HepG2 (cell line): ENCODE data around the gene ATP2A3. TPM values are rescaled to one million over a fixed set of nuclear protein-coding genes. Genes with fewer than 3 reads are reported as not detected.

ENCODE experiments used
- ATAD3A ChIP-seq: sonication (generic); formaldehyde crosslinking; IDR thresholded peaks from 2 replicates; pipeline ENCODE4 v1.4.0; 2020; ENCODE audit warnings: missing genetic modification reagents
- DPF2 ChIP-seq: sonication (generic); formaldehyde crosslinking; IDR thresholded peaks from 2 replicates; pipeline ENCODE4 v1.4.0; 2020; ENCODE audit warnings: mild to moderate bottlenecking, low read depth, missing genetic modification reagents, borderline replicate concordance
- ZNF788 ChIP-seq: sonication (generic); formaldehyde crosslinking; IDR thresholded peaks from 2 replicates; pipeline ENCODE4 v1.5.0; 2020; ENCODE audit warnings: mild to moderate bottlenecking, missing genetic modification reagents, borderline replicate concordance
- ZNF790 ChIP-seq: sonication (generic); formaldehyde crosslinking; IDR thresholded peaks from 2 replicates; pipeline ENCODE4 v1.8.0; 2022; ENCODE audit warnings: missing genetic modification reagents, mild to moderate bottlenecking, borderline replicate concordance
- ZNF83 ChIP-seq: sonication (generic); formaldehyde crosslinking; IDR thresholded peaks from 2 replicates; pipeline ENCODE4 v1.4.0; 2020; ENCODE audit warnings: missing genetic modification reagents, mild to moderate bottlenecking, borderline replicate concordance
- polyA plus RNA-seq, 8 experiments: library from polyadenylated mRNA; depleted of rRNA in 3 of 8; stranded (reverse) in 7 of 8; unstranded in 1 of 8; fragments of >200 nt; fragmentation: Illumina TruSeq in 4 of 8; extraction: Trizol in 4 of 8; gene quantifications; 2 replicates each; pipeline versions ENCODE4 v1.2.1 to v1.2.3, GENCODE V29; 2011 to 2016; ENCODE audit warnings: low read depth in 4 of 8, missing spikeins in 1 of 8, mixed read lengths in 1 of 8; ENCODE audit not compliant: insufficient read depth in 1 of 8
- total RNA-seq, 5 experiments: library from RNA; depleted of rRNA; stranded (reverse); fragments of >200 nt; fragmentation: Illumina TruSeq; extraction: Trizol; gene quantifications; 2 replicates each; pipeline ENCODE4 v1.2.3, GENCODE V29; 2016; ENCODE audit warnings: low read depth in 1 of 5
- TF ChIP-seq, protein P1 (sequence below): sonication (generic); formaldehyde crosslinking; IDR thresholded peaks from 2 replicates; pipeline ENCODE4 v1.5.0; 2020; ENCODE audit warnings: mild to moderate bottlenecking, missing genetic modification reagents, borderline replicate concordance
- TF ChIP-seq, protein P2 (sequence below), 2 experiments: fragments of 450-650 bp in 1 of 2; sonication (generic) in 1 of 2; formaldehyde crosslinking; IDR thresholded peaks; 2 replicates each; pipeline versions ENCODE4 v1.5.0 to v1.8.0; 2020 to 2022; ENCODE audit warnings: mild to moderate bottlenecking in 1 of 2, missing genetic modification reagents in 1 of 2
- TF ChIP-seq, protein P3 (sequence below): sonication (generic); formaldehyde crosslinking; IDR thresholded peaks from 2 replicates; pipeline ENCODE4 v1.4.0; 2020; ENCODE audit warnings: missing genetic modification reagents
- TF ChIP-seq, protein P4 (sequence below): sonication (generic); formaldehyde crosslinking; IDR thresholded peaks from 2 replicates; pipeline ENCODE4 v1.5.0; 2020; ENCODE audit warnings: mild to moderate bottlenecking, missing genetic modification reagents
- TF ChIP-seq, protein P5 (sequence below): sonication (generic); formaldehyde crosslinking; IDR thresholded peaks from 2 replicates; pipeline ENCODE4 v1.4.0; 2020; ENCODE audit warnings: mild to moderate bottlenecking, missing genetic modification reagents, borderline replicate concordance

Gene ATP2A3
- total and polyA plus RNA-seq, 2 of the 13 experiments (the other 11 are each of a cell fraction or from before 2014, with no cell fraction given): 0.07 TPM; not detected in 1

DNA sequence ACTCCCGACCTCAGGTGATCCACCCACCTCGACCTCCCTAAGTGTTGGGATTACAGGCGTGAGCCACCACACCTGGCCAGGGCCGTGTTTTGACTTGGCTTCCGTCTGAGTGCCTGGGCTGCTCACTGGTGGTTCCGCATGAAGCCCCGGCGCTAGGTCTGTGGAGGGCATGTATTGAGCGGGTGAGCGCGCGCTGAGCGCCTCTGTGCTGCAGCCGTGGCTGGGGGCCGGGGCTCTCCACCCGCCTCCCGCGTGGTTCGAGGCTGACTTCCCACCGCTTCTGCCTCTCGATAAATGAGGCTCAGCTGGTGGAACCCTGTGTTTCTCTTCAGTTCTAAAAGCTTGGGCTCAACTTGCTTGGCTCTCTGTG is 38.9 kb upstream of the ATP2A3 start (continued):
- TF ChIP-seq, protein P1, sequence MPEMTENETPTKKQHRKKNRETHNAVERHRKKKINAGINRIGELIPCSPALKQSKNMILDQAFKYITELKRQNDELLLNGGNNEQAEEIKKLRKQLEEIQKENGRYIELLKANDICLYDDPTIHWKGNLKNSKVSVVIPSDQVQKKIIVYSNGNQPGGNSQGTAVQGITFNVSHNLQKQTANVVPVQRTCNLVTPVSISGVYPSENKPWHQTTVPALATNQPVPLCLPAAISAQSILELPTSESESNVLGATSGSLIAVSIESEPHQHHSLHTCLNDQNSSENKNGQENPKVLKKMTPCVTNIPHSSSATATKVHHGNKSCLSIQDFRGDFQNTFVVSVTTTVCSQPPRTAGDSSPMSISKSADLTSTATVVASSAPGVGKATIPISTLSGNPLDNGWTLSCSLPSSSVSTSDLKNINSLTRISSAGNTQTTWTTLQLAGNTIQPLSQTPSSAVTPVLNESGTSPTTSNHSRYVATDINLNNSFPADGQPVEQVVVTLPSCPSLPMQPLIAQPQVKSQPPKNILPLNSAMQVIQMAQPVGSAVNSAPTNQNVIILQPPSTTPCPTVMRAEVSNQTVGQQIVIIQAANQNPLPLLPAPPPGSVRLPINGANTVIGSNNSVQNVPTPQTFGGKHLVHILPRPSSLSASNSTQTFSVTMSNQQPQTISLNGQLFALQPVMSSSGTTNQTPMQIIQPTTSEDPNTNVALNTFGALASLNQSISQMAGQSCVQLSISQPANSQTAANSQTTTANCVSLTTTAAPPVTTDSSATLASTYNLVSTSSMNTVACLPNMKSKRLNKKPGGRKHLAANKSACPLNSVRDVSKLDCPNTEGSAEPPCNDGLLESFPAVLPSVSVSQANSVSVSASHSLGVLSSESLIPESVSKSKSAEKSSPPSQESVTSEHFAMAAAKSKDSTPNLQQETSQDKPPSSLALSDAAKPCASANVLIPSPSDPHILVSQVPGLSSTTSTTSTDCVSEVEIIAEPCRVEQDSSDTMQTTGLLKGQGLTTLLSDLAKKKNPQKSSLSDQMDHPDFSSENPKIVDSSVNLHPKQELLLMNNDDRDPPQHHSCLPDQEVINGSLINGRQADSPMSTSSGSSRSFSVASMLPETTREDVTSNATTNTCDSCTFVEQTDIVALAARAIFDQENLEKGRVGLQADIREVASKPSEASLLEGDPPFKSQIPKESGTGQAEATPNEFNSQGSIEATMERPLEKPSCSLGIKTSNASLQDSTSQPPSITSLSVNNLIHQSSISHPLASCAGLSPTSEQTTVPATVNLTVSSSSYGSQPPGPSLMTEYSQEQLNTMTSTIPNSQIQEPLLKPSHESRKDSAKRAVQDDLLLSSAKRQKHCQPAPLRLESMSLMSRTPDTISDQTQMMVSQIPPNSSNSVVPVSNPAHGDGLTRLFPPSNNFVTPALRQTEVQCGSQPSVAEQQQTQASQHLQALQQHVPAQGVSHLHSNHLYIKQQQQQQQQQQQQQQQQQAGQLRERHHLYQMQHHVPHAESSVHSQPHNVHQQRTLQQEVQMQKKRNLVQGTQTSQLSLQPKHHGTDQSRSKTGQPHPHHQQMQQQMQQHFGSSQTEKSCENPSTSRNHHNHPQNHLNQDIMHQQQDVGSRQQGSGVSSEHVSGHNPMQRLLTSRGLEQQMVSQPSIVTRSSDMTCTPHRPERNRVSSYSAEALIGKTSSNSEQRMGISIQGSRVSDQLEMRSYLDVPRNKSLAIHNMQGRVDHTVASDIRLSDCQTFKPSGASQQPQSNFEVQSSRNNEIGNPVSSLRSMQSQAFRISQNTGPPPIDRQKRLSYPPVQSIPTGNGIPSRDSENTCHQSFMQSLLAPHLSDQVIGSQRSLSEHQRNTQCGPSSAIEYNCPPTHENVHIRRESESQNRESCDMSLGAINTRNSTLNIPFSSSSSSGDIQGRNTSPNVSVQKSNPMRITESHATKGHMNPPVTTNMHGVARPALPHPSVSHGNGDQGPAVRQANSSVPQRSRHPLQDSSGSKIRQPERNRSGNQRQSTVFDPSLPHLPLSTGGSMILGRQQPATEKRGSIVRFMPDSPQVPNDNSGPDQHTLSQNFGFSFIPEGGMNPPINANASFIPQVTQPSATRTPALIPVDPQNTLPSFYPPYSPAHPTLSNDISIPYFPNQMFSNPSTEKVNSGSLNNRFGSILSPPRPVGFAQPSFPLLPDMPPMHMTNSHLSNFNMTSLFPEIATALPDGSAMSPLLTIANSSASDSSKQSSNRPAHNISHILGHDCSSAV (CRISPR knock-in tag): no peak
- TF ChIP-seq ZNF788 (peak; percentile 7; the same call in 1 of the 2 replicates), DPF2 (CRISPR knock-in tag) (no peak), ZNF790 (CRISPR knock-in tag) (no peak), ZNF83 (CRISPR knock-in tag) (0 out of 2 replicates have a peak, but pooled peaks have one; percentile 64), ATAD3A (CRISPR knock-in tag) (no peak)
- TF ChIP-seq, protein P2, sequence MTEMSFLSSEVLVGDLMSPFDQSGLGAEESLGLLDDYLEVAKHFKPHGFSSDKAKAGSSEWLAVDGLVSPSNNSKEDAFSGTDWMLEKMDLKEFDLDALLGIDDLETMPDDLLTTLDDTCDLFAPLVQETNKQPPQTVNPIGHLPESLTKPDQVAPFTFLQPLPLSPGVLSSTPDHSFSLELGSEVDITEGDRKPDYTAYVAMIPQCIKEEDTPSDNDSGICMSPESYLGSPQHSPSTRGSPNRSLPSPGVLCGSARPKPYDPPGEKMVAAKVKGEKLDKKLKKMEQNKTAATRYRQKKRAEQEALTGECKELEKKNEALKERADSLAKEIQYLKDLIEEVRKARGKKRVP (CRISPR knock-in tag; IDR thresholded peaks at IDR 0.05): no peak
- TF ChIP-seq, protein P3, sequence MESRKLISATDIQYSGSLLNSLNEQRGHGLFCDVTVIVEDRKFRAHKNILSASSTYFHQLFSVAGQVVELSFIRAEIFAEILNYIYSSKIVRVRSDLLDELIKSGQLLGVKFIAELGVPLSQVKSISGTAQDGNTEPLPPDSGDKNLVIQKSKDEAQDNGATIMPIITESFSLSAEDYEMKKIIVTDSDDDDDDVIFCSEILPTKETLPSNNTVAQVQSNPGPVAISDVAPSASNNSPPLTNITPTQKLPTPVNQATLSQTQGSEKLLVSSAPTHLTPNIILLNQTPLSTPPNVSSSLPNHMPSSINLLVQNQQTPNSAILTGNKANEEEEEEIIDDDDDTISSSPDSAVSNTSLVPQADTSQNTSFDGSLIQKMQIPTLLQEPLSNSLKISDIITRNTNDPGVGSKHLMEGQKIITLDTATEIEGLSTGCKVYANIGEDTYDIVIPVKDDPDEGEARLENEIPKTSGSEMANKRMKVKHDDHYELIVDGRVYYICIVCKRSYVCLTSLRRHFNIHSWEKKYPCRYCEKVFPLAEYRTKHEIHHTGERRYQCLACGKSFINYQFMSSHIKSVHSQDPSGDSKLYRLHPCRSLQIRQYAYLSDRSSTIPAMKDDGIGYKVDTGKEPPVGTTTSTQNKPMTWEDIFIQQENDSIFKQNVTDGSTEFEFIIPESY (CRISPR knock-in tag): peak; percentile 54; the same call in 1 of the 2 replicates
- TF ChIP-seq, protein P4, sequence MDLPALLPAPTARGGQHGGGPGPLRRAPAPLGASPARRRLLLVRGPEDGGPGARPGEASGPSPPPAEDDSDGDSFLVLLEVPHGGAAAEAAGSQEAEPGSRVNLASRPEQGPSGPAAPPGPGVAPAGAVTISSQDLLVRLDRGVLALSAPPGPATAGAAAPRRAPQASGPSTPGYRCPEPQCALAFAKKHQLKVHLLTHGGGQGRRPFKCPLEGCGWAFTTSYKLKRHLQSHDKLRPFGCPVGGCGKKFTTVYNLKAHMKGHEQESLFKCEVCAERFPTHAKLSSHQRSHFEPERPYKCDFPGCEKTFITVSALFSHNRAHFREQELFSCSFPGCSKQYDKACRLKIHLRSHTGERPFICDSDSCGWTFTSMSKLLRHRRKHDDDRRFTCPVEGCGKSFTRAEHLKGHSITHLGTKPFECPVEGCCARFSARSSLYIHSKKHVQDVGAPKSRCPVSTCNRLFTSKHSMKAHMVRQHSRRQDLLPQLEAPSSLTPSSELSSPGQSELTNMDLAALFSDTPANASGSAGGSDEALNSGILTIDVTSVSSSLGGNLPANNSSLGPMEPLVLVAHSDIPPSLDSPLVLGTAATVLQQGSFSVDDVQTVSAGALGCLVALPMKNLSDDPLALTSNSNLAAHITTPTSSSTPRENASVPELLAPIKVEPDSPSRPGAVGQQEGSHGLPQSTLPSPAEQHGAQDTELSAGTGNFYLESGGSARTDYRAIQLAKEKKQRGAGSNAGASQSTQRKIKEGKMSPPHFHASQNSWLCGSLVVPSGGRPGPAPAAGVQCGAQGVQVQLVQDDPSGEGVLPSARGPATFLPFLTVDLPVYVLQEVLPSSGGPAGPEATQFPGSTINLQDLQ: no peak
- TF ChIP-seq, protein P5, sequence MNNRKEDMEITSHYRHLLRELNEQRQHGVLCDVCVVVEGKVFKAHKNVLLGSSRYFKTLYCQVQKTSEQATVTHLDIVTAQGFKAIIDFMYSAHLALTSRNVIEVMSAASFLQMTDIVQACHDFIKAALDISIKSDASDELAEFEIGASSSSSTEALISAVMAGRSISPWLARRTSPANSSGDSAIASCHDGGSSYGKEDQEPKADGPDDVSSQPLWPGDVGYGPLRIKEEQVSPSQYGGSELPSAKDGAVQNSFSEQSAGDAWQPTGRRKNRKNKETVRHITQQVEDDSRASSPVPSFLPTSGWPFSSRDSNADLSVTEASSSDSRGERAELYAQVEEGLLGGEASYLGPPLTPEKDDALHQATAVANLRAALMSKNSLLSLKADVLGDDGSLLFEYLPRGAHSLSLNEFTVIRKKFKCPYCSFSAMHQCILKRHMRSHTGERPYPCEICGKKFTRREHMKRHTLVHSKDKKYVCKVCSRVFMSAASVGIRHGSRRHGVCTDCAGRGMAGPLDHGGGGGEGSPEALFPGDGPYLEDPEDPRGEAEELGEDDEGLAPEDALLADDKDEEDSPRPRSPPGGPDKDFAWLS (CRISPR knock-in tag): no peak
